OCI-LY7 (cell line): ENCODE measurements around the gene CIROP. TPM values are rescaled to one million over a fixed set of nuclear protein-coding genes. Genes with fewer than 3 reads are reported as not detected.
A peak's percentile ranks its signal among the peaks of the same experiment; 100 is the strongest.

ENCODE experiments used
- BruUV-seq: library from RNA; stranded (reverse); fragments of 400-500 nt; replicated peaks from 2 replicates; lab custom pipeline; 2021; lab: Mats Ljungman, UMichigan
- CTCF ChIA-PET: fragments of 300-600 bp; sonication (Branson Sonifier 250); formaldehyde crosslinking; loops from one replicate; lab custom pipeline; 2022; ENCODE audit warnings: antibody characterized with exemption; ENCODE audit not compliant: unreplicated experiment; lab: Charles Lee
- POLR2A ChIA-PET: fragments of 300-600 bp; sonication (Branson Sonifier 250); formaldehyde crosslinking; loops from one replicate; lab custom pipeline; 2022; ENCODE audit warnings: antibody characterized with exemption; lab: Charles Lee
- DNase-seq: peaks from one replicate; pipeline ENCODE4 v3.0.0-alpha.2; 2015; ENCODE audit warnings: low spot score
- H2AFZ ChIP-seq: fragments of 200-600 bp; sonication (generic), shearing (Covaris generic); 2 replicates; pipeline ENCODE4 v1.6.1; 2014; ENCODE audit warnings: mild to moderate bottlenecking, antibody characterized with exemption, low read length, moderate library complexity
- H3K27ac ChIP-seq: fragments of 200-600 bp; sonication (generic); 2 replicates; pipeline ENCODE4 v1.5.1; 2014; ENCODE audit warnings: mixed run types, low read depth, mild to moderate bottlenecking, moderate library complexity, low read length, inconsistent platforms; ENCODE audit not compliant: poor library complexity, severe bottlenecking
- H3K36me3 ChIP-seq: fragments of 200-600 bp; sonication (generic); 2 replicates; pipeline ENCODE4 v1.6.1; 2014; ENCODE audit warnings: mild to moderate bottlenecking, antibody characterized with exemption, low read length, moderate library complexity, mixed read lengths; ENCODE audit not compliant: insufficient read depth
- H3K4me1 ChIP-seq: fragments of 200-600 bp; sonication (generic); 2 replicates; pipeline ENCODE4 v1.5.1; 2014; ENCODE audit warnings: mild to moderate bottlenecking, low read length; ENCODE audit not compliant: insufficient read depth, poor library complexity, severe bottlenecking
- H3K4me2 ChIP-seq: fragments of 200-600 bp; sonication (generic); 2 replicates; pipeline ENCODE4 v1.6.1; 2014; ENCODE audit warnings: mild to moderate bottlenecking, low read length
- H3K4me3 ChIP-seq: fragments of 200-600 bp; sonication (generic); 2 replicates; pipeline ENCODE4 v1.5.1; 2014; ENCODE audit warnings: mild to moderate bottlenecking, low read depth, low read length; ENCODE audit not compliant: poor library complexity, severe bottlenecking
- H3K79me2 ChIP-seq: fragments of 200-600 bp; sonication (generic); 2 replicates; pipeline ENCODE4 v1.6.1; 2016; ENCODE audit warnings: low read depth, mild to moderate bottlenecking, low read length, moderate library complexity, mixed read lengths; ENCODE audit not compliant: insufficient read depth
- H3K9me2 ChIP-seq: fragments of 200-600 bp; sonication (generic); 2 replicates; pipeline ENCODE4 v1.6.1; 2016; ENCODE audit warnings: mild to moderate bottlenecking, low read length, mixed read lengths; ENCODE audit not compliant: insufficient read depth
- H3K9me3 ChIP-seq: fragments of 200-600 bp; sonication (generic); 2 replicates; pipeline ENCODE4 v1.6.1; 2014; ENCODE audit warnings: mild to moderate bottlenecking, mixed run types, low read length, mixed read lengths
- H4K20me1 ChIP-seq: fragments of 200-600 bp; sonication (generic); 2 replicates; pipeline ENCODE4 v1.6.1; 2014; ENCODE audit warnings: mild to moderate bottlenecking, antibody characterized with exemption, low read length, moderate library complexity, mixed read lengths; ENCODE audit not compliant: insufficient read depth
- EZH2phosphoT487 ChIP-seq: fragments of 200-600 bp; sonication (generic); IDR thresholded peaks from 2 replicates; pipeline ENCODE4 v1.6.1; 2018; ENCODE audit warnings: low read depth, borderline replicate concordance, mild to moderate bottlenecking, mixed run types, antibody characterized with exemption, low read length, moderate library complexity, mixed read lengths
- intact Hi-C: fragments of 100-400 bp; cut with micrococcal nuclease; formaldehyde crosslinking; loops from one replicate; pipeline ENCODE4 v1.10.0; 2022; ENCODE audit not compliant: unreplicated experiment
- total RNA-seq, 2 experiments: library from RNA; depleted of rRNA in 1 of 2; stranded (reverse); fragments of >200 nt in 1 of 2; shearing (Covaris generic) in 1 of 2; gene quantifications; 2 replicates each; pipeline ENCODE4 v1.2.3, GENCODE V29; 2014 to 2022
- TF ChIP-seq, protein P1 (sequence below): fragments of 200-600 bp; sonication (generic); conservative IDR thresholded peaks from 2 replicates; pipeline ENCODE4 v1.5.1; 2014; ENCODE audit warnings: mild to moderate bottlenecking, antibody characterized with exemption, low read length, moderate library complexity, mixed read lengths

CIROP gene
- total RNA-seq, 2 experiments from 2014 or later, result not detected

DNA sequence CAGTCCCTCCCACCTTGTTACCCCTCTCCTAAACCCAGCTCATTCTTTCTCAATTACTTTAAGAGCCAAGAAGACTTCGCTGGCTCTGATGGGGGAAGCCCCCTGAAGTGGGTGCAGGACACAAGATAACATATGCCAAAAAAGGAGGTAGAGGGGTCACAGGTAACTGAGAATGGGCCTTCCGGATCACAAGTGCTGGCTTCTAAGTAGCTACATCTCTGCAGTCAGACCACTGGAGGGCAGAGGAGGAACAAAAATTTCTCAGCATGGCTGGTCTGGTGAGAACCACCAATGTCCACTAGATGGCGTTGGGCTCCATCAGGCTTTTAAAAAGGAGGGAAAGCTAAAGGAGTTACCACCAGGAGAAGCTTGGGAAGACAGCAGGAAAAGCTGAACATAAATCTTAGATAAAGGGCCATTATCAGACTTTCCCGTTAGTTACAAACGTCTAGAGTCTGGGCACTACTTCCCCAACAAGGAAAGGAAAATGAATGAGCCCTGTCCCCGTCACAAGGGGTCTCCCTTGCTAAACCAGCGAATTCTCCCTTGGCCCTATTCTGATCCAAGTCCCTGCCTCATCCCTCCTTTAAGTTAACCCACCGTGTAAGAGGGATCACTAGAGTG lies 35.9 kb downstream of the CIROP start:
- H4K20me1 ChIP-seq, result 0 out of 2 replicates have a peak, but pooled peaks cover 9% of the 10 kb centered on the region
- ChIA-PET POLR2A (interaction anchor here (0.6 to 1.4 kb wide), 3 partner anchors 26 to 199 kb away, joined by 3 to 5 read pairs (median 3); partner anchors contain the start of genes ACIN1 and C14orf119), CTCF (interaction anchor here (0.9 to 1.7 kb wide), 12 partner anchors 9 to 115 kb away, joined by 3 to 12 read pairs (median 4); partner anchors contain the start of genes ACIN1, C14orf119, CEBPE and SLC7A8)
- BruUV-seq, result no TSS peak
- H3K4me1 ChIP-seq, result peaks cover 29% of the 10 kb centered on the region
- peak overlapping the region; percentile 42 for H3K4me2 ChIP-seq
- peaks cover 83% of the 10 kb centered on the region for H3K36me3 ChIP-seq
- intact Hi-C loops, result loop anchor here (1.0 kb wide), 2 partner anchors 51 to 118 kb away; no protein-coding TSS in a partner anchor
- DNase-seq, result peak; percentile 87
- H3K27ac ChIP-seq, result peak overlapping the region; percentile 25
- no peak overlapping the region for H2AFZ ChIP-seq
- no peak for TF ChIP-seq EZH2phosphoT487
- TF ChIP-seq, protein P1, sequence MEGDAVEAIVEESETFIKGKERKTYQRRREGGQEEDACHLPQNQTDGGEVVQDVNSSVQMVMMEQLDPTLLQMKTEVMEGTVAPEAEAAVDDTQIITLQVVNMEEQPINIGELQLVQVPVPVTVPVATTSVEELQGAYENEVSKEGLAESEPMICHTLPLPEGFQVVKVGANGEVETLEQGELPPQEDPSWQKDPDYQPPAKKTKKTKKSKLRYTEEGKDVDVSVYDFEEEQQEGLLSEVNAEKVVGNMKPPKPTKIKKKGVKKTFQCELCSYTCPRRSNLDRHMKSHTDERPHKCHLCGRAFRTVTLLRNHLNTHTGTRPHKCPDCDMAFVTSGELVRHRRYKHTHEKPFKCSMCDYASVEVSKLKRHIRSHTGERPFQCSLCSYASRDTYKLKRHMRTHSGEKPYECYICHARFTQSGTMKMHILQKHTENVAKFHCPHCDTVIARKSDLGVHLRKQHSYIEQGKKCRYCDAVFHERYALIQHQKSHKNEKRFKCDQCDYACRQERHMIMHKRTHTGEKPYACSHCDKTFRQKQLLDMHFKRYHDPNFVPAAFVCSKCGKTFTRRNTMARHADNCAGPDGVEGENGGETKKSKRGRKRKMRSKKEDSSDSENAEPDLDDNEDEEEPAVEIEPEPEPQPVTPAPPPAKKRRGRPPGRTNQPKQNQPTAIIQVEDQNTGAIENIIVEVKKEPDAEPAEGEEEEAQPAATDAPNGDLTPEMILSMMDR, result peak; percentile 100
- no peak overlapping the region for H3K4me3 ChIP-seq
- H3K9me3 ChIP-seq, result no peaks in the 10 kb centered on the region
- no peaks in the 10 kb centered on the region for H3K9me2 ChIP-seq
- peaks cover 45% of the 10 kb centered on the region for H3K79me2 ChIP-seq

DNA sequence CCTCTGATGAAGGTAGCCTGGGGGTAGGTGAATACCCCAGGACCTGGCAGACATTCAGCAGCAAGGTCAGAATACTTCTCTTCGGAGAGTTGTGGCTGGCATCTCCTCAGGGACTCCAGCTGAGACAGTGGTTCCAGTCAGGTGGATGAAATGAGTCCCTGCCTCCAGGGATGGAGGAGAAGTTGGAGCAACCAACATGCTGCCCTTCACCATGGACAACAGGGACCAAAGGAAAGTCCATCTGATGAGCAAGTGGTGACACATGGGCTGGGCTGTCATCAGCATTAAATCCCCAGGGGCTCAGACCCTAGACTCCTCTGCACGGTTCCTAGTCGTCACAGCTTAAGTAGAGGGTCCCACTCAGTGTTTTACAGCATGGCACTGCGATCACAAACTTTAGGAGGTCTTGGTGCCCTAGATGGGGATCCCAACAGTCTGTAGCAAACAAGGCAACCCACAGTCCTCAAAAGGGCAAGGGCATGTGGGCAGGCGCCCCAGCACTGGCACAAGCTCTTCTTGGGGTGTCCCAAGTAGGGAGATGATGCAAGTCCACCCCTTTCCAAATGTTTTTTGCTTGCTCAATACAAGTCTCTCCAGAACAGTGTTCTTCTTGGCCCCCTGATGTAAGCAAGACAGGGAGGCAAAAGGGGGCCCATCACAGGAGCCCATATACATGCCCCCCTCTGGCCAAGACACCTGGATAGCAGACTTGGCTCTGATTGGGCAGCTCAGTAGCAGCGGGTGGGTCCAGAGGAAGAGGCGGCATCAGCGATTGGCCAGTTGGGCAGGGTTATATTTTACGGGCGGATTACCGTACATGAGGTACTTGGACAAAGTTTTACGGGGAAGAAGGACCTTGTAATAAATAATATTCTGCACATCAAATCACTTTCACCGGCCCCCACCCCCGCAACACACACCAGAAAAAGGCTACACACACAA lies 36.7 kb downstream of the CIROP start:
- Histone ChIP-seq H3K4me2 (peak overlapping the region; percentile 42), H3K9me3 (no peaks in the 10 kb centered on the region), H3K79me2 (peaks cover 45% of the 10 kb centered on the region), H4K20me1 (0 out of 2 replicates have a peak, but pooled peaks cover 9% of the 10 kb centered on the region), H3K36me3 (peaks cover 84% of the 10 kb centered on the region), H2AFZ (no peak overlapping the region), H3K4me3 (no peak overlapping the region), H3K9me2 (no peaks in the 10 kb centered on the region), H3K4me1 (peaks cover 29% of the 10 kb centered on the region), H3K27ac (no peak overlapping the region)
- no peak for DNase-seq
- intact Hi-C loops, result no loop called here
- no peak for TF ChIP-seq EZH2phosphoT487
- TF ChIP-seq, protein P1, result no peak
- POLR2A ChIA-PET, result interaction anchor here (1.1 to 1.4 kb wide), 2 partner anchors 27 to 82 kb away, joined by 3 to 5 read pairs; partner anchors contain the start of genes ACIN1 and C14orf119
- BruUV-seq, result no TSS peak
- CTCF ChIA-PET, result interaction anchor here (0.6 to 1.7 kb wide), 13 partner anchors 9 to 196 kb away, joined by 3 to 12 read pairs (median 4); partner anchors contain the start of genes ACIN1, C14orf119, CEBPE and SLC7A8
